Measurements from ENCODE around the gene PXYLP1. TPM values are rescaled to one million over a fixed set of nuclear protein-coding genes. Genes with fewer than 3 reads are reported as not detected.

The PXYLP1 gene
- total RNA-seq, 6 donors from 2014 or later: 6.5 to 17.5 (median 9.8) TPM

DNA sequence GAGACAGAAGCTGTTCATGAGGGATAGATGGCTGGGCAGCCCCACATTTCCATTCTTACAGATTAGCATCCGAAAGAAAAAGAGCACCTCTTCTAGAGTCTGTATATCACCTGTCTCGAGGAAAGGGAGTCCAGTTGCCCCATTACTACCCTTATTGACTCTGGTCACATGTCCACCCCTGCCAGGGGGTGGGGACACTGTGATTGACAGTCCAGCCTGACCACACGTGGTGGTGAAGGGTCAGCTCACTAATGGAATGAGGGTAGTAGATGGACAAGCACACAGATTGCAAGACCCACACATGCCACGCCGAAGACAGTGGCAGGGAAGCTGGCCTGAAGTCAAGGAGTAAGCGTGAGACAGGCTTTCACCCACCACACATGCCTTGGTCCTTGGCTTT lies 45.8 kb downstream of the PXYLP1 start:
- Histone ChIP-seq H3K4me3 (no peak overlapping the region), H3K4me1 (peaks cover 15 to 23% (median 19%) of the 10 kb centered on the region in 4 donors), H3K27me3 (no peaks in the 10 kb centered on the region), H3K27ac (peak overlapping the region in 1 of 4 donors; percentile 33), H3K9me3 (no peaks in the 10 kb centered on the region), H3K36me3 (peaks cover 0 to 7% (median 0%) of the 10 kb centered on the region in 4 donors)
- TF ChIP-seq POLR2AphosphoS5 (IDR thresholded peaks at IDR 0.05) (no peak), EP300 (IDR thresholded peaks at IDR 0.05) (no peak), POLR2A (IDR thresholded peaks at IDR 0.05) (no peak)
- TF ChIP-seq, protein P1, sequence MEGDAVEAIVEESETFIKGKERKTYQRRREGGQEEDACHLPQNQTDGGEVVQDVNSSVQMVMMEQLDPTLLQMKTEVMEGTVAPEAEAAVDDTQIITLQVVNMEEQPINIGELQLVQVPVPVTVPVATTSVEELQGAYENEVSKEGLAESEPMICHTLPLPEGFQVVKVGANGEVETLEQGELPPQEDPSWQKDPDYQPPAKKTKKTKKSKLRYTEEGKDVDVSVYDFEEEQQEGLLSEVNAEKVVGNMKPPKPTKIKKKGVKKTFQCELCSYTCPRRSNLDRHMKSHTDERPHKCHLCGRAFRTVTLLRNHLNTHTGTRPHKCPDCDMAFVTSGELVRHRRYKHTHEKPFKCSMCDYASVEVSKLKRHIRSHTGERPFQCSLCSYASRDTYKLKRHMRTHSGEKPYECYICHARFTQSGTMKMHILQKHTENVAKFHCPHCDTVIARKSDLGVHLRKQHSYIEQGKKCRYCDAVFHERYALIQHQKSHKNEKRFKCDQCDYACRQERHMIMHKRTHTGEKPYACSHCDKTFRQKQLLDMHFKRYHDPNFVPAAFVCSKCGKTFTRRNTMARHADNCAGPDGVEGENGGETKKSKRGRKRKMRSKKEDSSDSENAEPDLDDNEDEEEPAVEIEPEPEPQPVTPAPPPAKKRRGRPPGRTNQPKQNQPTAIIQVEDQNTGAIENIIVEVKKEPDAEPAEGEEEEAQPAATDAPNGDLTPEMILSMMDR (IDR thresholded peaks at IDR 0.05): no peak
- DNase-seq (no peak), ATAC-seq (ENCODE audit: low FRiP score in 2 of 2) (no peak)
- WGBS, 2 donors: 81 to 90% methylated on average over 6 of the region's 6 CpGs

GRCh38 chr3:141278196-141279076 lies 46.8 kb downstream of the PXYLP1 start:
- Histone ChIP-seq H3K4me3 (no peak overlapping the region), H3K27me3 (no peaks in the 10 kb centered on the region), H3K27ac (peak overlapping the region in 2 of 4 donors; percentile 17 to 51), H3K36me3 (peaks cover 0 to 7% (median 0%) of the 10 kb centered on the region in 4 donors), H3K4me1 (peaks cover 15 to 23% (median 19%) of the 10 kb centered on the region in 4 donors), H3K9me3 (no peaks in the 10 kb centered on the region)
- no peak for ATAC-seq (ENCODE audit: low FRiP score in 2 of 2)
- DNase-seq: peak in 1 of 2 donors; percentile 34
- no peak for TF ChIP-seq EP300 (IDR thresholded peaks at IDR 0.05)
- TF ChIP-seq, protein P1 (IDR thresholded peaks at IDR 0.05): no peak
- no peak for TF ChIP-seq POLR2AphosphoS5 (IDR thresholded peaks at IDR 0.05)
- no peak for TF ChIP-seq POLR2A (IDR thresholded peaks at IDR 0.05)
- 90 to 95% methylated on average over 14 to 17 of the region's 17 CpGs for WGBS, 2 donors

DNA sequence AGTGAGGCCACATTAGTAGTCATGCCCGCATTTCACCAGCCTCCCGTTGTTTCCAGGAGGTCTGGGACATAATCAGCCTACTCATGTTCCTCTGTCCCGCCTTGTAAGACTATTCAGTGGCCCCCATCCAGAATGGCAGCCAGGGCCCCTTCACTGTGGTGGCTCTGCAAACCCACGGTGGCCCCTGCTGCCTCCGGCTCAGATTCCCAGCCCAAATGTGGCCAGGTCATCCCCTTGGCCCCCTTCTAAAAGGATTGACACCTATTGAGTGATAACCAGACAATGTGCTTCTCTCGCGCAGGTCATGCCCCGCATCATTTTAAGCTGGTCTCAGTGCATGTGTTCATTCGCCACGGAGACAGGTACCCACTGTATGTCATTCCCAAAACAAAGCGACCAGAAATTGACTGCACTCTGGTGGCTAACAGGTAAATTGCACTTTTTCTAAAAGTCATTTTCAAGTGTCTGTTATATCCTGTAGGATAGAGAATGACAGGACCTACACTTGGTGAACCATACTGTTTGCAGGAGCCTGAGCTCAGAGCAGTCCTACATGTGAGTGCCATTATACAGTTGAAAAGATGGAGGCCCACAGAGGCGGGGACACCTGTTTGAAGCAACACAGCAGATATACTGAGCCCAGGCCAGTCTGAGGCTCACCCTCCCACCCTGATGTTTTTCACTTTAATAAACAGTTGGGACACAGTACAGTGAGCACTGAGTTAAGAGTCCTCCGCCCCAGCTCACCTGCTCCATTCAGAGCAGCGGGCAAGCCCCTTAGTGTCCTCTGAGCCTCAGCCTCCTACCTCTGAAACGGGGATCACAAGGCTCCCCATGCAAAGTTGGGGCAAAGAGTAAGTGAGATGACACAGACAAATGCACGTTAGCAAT lies 47.7 kb downstream of the PXYLP1 start:
- Histone ChIP-seq H3K36me3 (peaks cover 0 to 7% (median 0%) of the 10 kb centered on the region in 4 donors), H3K4me1 (peaks cover 15 to 23% (median 19%) of the 10 kb centered on the region in 4 donors), H3K27ac (peak overlapping the region in 2 of 4 donors; percentile 17 to 51), H3K9me3 (no peaks in the 10 kb centered on the region), H3K4me3 (no peak overlapping the region), H3K27me3 (no peaks in the 10 kb centered on the region)
- TF ChIP-seq, protein P1 (IDR thresholded peaks at IDR 0.05): peak; percentile 34 to 68 (median 56)
- no peak for TF ChIP-seq POLR2A (IDR thresholded peaks at IDR 0.05)
- ATAC-seq (ENCODE audit: low FRiP score in 2 of 2) (peak in 1 of 2 donors; percentile 57), DNase-seq (no peak)
- WGBS, 2 donors: 49 to 62% methylated on average over 15 to 16 of the region's 16 CpGs

DNA sequence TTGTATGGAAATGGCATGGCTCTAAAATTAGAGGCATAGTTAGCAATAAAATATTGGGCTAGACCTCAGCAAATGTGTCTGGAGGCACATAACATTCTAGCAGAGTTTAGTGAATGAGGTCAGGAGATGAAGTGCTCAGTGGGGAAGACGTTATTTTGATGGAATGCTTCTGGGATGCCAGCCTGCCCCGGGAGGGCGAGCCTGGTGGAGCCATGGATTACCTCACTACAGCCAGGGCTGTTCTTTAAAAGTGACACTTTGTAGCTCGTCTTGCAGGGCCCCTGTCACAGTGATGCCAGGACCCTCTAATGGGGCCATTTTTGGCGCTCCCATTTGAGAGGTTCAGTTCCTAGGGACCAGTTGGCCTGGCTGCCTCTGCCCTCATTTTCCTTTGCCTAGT lies 48.5 kb downstream of the PXYLP1 start:
- 65 to 81% methylated on average over 5 of the region's 5 CpGs for WGBS, 2 donors
- Histone ChIP-seq H3K27ac (no peak overlapping the region), H3K27me3 (no peaks in the 10 kb centered on the region), H3K36me3 (peaks cover 0 to 7% (median 0%) of the 10 kb centered on the region in 4 donors), H3K4me3 (no peak overlapping the region), H3K9me3 (no peaks in the 10 kb centered on the region), H3K4me1 (peaks cover 15 to 22% (median 19%) of the 10 kb centered on the region in 4 donors)
- DNase-seq: no peak
- peak in 1 of 2 donors; percentile 49 for ATAC-seq (ENCODE audit: low FRiP score in 2 of 2)
- no peak for TF ChIP-seq POLR2A (IDR thresholded peaks at IDR 0.05)
- TF ChIP-seq EP300 (IDR thresholded peaks at IDR 0.05): no peak
- no peak for TF ChIP-seq POLR2AphosphoS5 (IDR thresholded peaks at IDR 0.05)
- TF ChIP-seq, protein P1 (IDR thresholded peaks at IDR 0.05): no peak
